ENCODE measurements around the gene SND1.

DNA sequence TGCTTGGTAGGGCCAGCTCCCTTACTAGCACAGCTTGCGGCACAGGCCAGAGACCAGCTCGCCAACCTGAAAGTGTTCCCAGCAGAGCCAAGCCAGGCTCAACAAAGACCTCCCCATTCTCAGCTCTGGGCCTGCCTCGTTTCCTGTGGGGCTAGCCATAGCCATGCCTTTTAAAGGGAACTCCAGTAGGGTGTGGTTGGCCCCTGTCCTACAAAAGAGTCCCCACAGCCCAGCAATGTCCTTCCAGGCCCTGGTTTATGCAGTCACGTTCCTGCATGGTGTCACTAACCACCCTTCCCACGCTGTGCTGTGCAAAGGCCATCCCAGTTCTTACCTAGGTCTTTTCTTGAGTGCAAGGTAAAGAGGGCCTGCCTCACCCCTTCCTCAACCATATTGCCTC lies 467.0 kb downstream of the SND1 start:
- TF ChIP-seq POLR2A (IDR thresholded peaks at IDR 0.05; ENCODE audit: low read length) (no peak), GATA1 (IDR thresholded peaks at IDR 0.05; ENCODE audit: low read depth, low read length) (no peak)

All from erythroblast (primary cell).